H9 (cell line): ENCODE data around the gene CARS1. TPM values are rescaled to one million over a fixed set of nuclear protein-coding genes. Genes with fewer than 3 reads are reported as not detected.

Source experiments
- DNase-seq: peaks from one replicate; pipeline ENCODE4 v3.0.0-alpha.2; 2017
- H2AFZ ChIP-seq: one replicate; pipeline ENCODE4 v1.6.1; 2013; ENCODE audit warnings: mild to moderate bottlenecking, low read length, control low read depth, moderate library complexity
- H2AK5ac ChIP-seq: 2 replicates; pipeline ENCODE4 v1.6.1; 2013; ENCODE audit warnings: low read length, control low read depth, mixed read lengths; ENCODE audit not compliant: insufficient read length
- H2BK120ac ChIP-seq: one replicate; pipeline ENCODE4 v1.6.1; 2013; ENCODE audit warnings: low read depth, mild to moderate bottlenecking, low read length, control low read depth, inconsistent platforms; ENCODE audit not compliant: poor library complexity, severe bottlenecking
- H2BK12ac ChIP-seq: 2 replicates; pipeline ENCODE4 v1.6.1; 2013; ENCODE audit warnings: low read length, control low read depth, mixed read lengths, low read depth; ENCODE audit not compliant: insufficient read length
- H2BK15ac ChIP-seq: 2 replicates; pipeline ENCODE4 v1.6.1; 2013; ENCODE audit warnings: low read depth, low read length, control low read depth
- H2BK20ac ChIP-seq: one replicate; pipeline ENCODE4 v1.6.1; 2013; ENCODE audit warnings: low read depth, mild to moderate bottlenecking, low read length, control low read depth, inconsistent platforms; ENCODE audit not compliant: poor library complexity, severe bottlenecking
- H2BK5ac ChIP-seq: 2 replicates; pipeline ENCODE4 v1.6.1; 2013; ENCODE audit warnings: low read length, control low read depth, mixed read lengths; ENCODE audit not compliant: insufficient read length
- H3K14ac ChIP-seq: 2 replicates; pipeline ENCODE4 v1.6.1; 2013; ENCODE audit warnings: low read length, control low read depth; ENCODE audit not compliant: insufficient read depth
- H3K18ac ChIP-seq: 2 replicates; pipeline ENCODE4 v1.6.1; 2013; ENCODE audit warnings: low read depth, mild to moderate bottlenecking, mixed read lengths, low read length, control low read depth; ENCODE audit not compliant: insufficient read length
- H3K23ac ChIP-seq: 2 replicates; pipeline ENCODE4 v1.6.1; 2013; ENCODE audit warnings: low read length, control low read depth, mixed read lengths, low read depth; ENCODE audit not compliant: insufficient read length
- H3K23me2 ChIP-seq: 2 replicates; pipeline ENCODE4 v1.6.1; 2013; ENCODE audit warnings: low read depth, mild to moderate bottlenecking, mixed read lengths, low read length, control low read depth; ENCODE audit not compliant: insufficient read length, poor library complexity, severe bottlenecking
- H3K27ac ChIP-seq: 2 replicates; pipeline ENCODE4 v1.5.1; 2013; ENCODE audit warnings: low read length, control low read depth, mixed read lengths, low read depth; ENCODE audit not compliant: insufficient read length
- H3K27me3 ChIP-seq: 2 replicates; pipeline ENCODE4 v1.6.1; 2013; ENCODE audit warnings: low read length, control low read depth, inconsistent platforms; ENCODE audit not compliant: insufficient read depth
- H3K4ac ChIP-seq: 2 replicates; pipeline ENCODE4 v1.6.1; 2013; ENCODE audit warnings: low read depth, mild to moderate bottlenecking, control low read depth, inconsistent platforms, low read length, moderate library complexity
- H3K4me1 ChIP-seq: 2 replicates; pipeline ENCODE4 v1.6.1; 2013; ENCODE audit warnings: low read length, control low read depth, inconsistent platforms; ENCODE audit not compliant: insufficient read depth
- H3K4me2 ChIP-seq: 2 replicates; pipeline ENCODE4 v1.6.1; 2013; ENCODE audit warnings: low read length, control low read depth, mixed read lengths; ENCODE audit not compliant: insufficient read length, insufficient read depth
- H3K56ac ChIP-seq: 2 replicates; pipeline ENCODE4 v1.6.1; 2013; ENCODE audit warnings: low read depth, mild to moderate bottlenecking, mixed read lengths, low read length, control low read depth; ENCODE audit not compliant: insufficient read length
- H3K79me1 ChIP-seq: 2 replicates; pipeline ENCODE4 v1.6.1; 2013; ENCODE audit warnings: low read depth, mild to moderate bottlenecking, moderate library complexity, low read length, control low read depth, inconsistent platforms; ENCODE audit not compliant: insufficient read depth, poor library complexity, severe bottlenecking
- H3K79me2 ChIP-seq: 2 replicates; pipeline ENCODE4 v1.6.1; 2013; ENCODE audit warnings: low read length, control low read depth, inconsistent platforms; ENCODE audit not compliant: insufficient read depth
- H3K9ac ChIP-seq: 2 replicates; pipeline ENCODE4 v1.6.1; 2013; ENCODE audit warnings: low read length, control low read depth, mixed read lengths; ENCODE audit not compliant: insufficient read length; ENCODE audit errors: extremely low read depth
- H3K9me3 ChIP-seq: one replicate; pipeline ENCODE4 v1.6.1; 2013; ENCODE audit warnings: low read depth, low read length, inconsistent platforms; ENCODE audit not compliant: control insufficient read depth
- H3T11ph ChIP-seq: one replicate; pipeline ENCODE4 v1.6.1; 2013; ENCODE audit warnings: mild to moderate bottlenecking, low read length, control low read depth, inconsistent platforms
- H4K20me1 ChIP-seq: one replicate; pipeline ENCODE4 v1.6.1; 2013; ENCODE audit not compliant: control insufficient read depth, insufficient read length, insufficient read depth
- H4K5ac ChIP-seq: 2 replicates; pipeline ENCODE4 v1.6.1; 2013; ENCODE audit warnings: low read depth, mild to moderate bottlenecking, mixed read lengths, low read length, control low read depth; ENCODE audit not compliant: insufficient read length
- H4K8ac ChIP-seq: replicated peaks from 2 replicates; pipeline ENCODE4 v1.6.1; 2013; ENCODE audit warnings: low read length, control low read depth, mixed read lengths, low read depth; ENCODE audit not compliant: insufficient read length
- H4K91ac ChIP-seq: 2 replicates; pipeline ENCODE4 v1.6.1; 2013; ENCODE audit warnings: low read depth, mild to moderate bottlenecking, moderate library complexity, mixed read lengths, low read length, control low read depth; ENCODE audit not compliant: insufficient read length
- H3K27ac Mint-ChIP-seq, 3 experiments: 2 replicates in 2 of 3; 3 replicates in 1 of 3; pipeline ENCODE4 v1.8.0; 2020 to 2021; ENCODE audit warnings: mixed read lengths in 3 of 3, mild to moderate bottlenecking in 1 of 3, moderate library complexity in 1 of 3
- H3K27me3 Mint-ChIP-seq: 2 replicates; pipeline ENCODE4 v1.8.0; 2021; ENCODE audit warnings: low read depth, mild to moderate bottlenecking, moderate library complexity, mixed read lengths
- H3K36me3 Mint-ChIP-seq, 3 experiments: 2 replicates in 2 of 3; 3 replicates in 1 of 3; pipeline ENCODE4 v1.8.0; 2020 to 2021; ENCODE audit warnings: low read depth in 3 of 3, mixed read lengths in 3 of 3; ENCODE audit not compliant: insufficient read depth in 1 of 3
- H3K4me1 Mint-ChIP-seq, 2 experiments: 2 replicates each; pipeline ENCODE4 v1.8.0; 2020; ENCODE audit warnings: mixed read lengths in 2 of 2
- H3K4me3 Mint-ChIP-seq, 2 experiments: 2 replicates in 1 of 2; 3 replicates in 1 of 2; pipeline ENCODE4 v1.8.0; 2020 to 2021; ENCODE audit warnings: mild to moderate bottlenecking in 2 of 2, mixed read lengths in 2 of 2, moderate library complexity in 1 of 2
- H3K9me3 Mint-ChIP-seq, 2 experiments: 2 replicates in 1 of 2; 3 replicates in 1 of 2; pipeline ENCODE4 v1.8.0; 2020; ENCODE audit warnings: mild to moderate bottlenecking in 2 of 2, mixed read lengths in 2 of 2, moderate library complexity in 1 of 2
- WGBS: extraction: QIAGEN DNeasy Blood & Tissue Kit; methylation state at CpG from one replicate; pipeline ENCODE4 v1.1.7; 2013; ENCODE audit warnings: missing lambda C conversion rate, low lambda C conversion rate, mixed read lengths; ENCODE audit not compliant: insufficient read length; ENCODE audit errors: extremely low coverage; 5-methylcytosine and 5-hydroxymethylcytosine counted together
- total RNA-seq: library from RNA; stranded (reverse); gene quantifications from 2 replicates; pipeline ENCODE4 v1.2.1, GENCODE V29; 2021
- TF ChIP-seq, protein P1 (sequence below): fragments of 200-600 bp; sonication (generic); conservative IDR thresholded peaks from 3 replicates; pipeline ENCODE4 v1.8.0; 2021; ENCODE audit warnings: antibody characterized with exemption, mild to moderate bottlenecking

Gene CARS1
- total RNA-seq, 1 experiment from 2014 or later: 92.3 TPM

DNA sequence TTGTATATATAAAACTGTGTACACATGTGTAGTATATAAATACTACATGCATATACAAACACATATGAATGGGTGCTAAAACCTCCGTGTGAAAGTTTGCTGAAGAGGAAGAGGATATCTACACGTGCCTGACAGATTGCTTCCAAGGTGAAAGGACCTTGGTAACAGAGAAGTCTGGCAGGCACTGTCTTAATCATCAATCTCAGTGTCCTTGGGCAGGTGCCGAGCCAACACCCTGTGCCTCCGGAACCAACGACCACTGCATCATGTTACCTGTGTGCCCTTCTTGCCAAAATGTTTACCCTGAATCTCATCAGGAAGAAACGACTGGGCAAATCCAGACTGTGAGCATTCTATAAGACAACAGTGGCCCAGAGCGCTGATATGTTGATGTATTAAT is 80.1 kb downstream of the CARS1 start:
- no peaks in the 10 kb centered on the region for H3K4me1 ChIP-seq
- H3K27me3 ChIP-seq: no peaks in the 10 kb centered on the region
- H3K36me3 Mint-ChIP-seq: peaks cover 36 to 74% (median 63%) of the 10 kb centered on the region in 3 experiments
- no peak overlapping the region for H2AK5ac ChIP-seq
- H2BK120ac ChIP-seq: no peak overlapping the region
- no peak overlapping the region for H2AFZ ChIP-seq
- H3K4me2 ChIP-seq: no peak overlapping the region
- no peak overlapping the region for H3K56ac ChIP-seq
- no peak overlapping the region for H2BK20ac ChIP-seq
- no peak overlapping the region for H3K14ac ChIP-seq
- peaks cover 27% of the 10 kb centered on the region; the same call in 1 of the 2 replicates for H3K79me2 ChIP-seq
- no peak overlapping the region for H3K4me3 Mint-ChIP-seq
- no peak for DNase-seq
- H2BK12ac ChIP-seq: no peak overlapping the region
- no peak overlapping the region for H4K91ac ChIP-seq
- H4K8ac ChIP-seq: no peak overlapping the region
- no peak overlapping the region for H3K18ac ChIP-seq
- no peaks in the 10 kb centered on the region for H3K27me3 Mint-ChIP-seq
- H3K27ac Mint-ChIP-seq: no peak overlapping the region
- no peak overlapping the region for H3K27ac ChIP-seq
- peaks cover 2 to 3% of the 10 kb centered on the region in 2 experiments; a peak in 2 of 4 replicates for H3K4me1 Mint-ChIP-seq
- H3K9ac ChIP-seq: no peak overlapping the region
- no peaks in the 10 kb centered on the region for H4K20me1 ChIP-seq
- peaks cover 16% of the 10 kb centered on the region for H3K79me1 ChIP-seq
- H3K23me2 ChIP-seq: no peaks in the 10 kb centered on the region
- no peak overlapping the region for H4K5ac ChIP-seq
- H3K4ac ChIP-seq: no peak overlapping the region
- TF ChIP-seq, protein P1, sequence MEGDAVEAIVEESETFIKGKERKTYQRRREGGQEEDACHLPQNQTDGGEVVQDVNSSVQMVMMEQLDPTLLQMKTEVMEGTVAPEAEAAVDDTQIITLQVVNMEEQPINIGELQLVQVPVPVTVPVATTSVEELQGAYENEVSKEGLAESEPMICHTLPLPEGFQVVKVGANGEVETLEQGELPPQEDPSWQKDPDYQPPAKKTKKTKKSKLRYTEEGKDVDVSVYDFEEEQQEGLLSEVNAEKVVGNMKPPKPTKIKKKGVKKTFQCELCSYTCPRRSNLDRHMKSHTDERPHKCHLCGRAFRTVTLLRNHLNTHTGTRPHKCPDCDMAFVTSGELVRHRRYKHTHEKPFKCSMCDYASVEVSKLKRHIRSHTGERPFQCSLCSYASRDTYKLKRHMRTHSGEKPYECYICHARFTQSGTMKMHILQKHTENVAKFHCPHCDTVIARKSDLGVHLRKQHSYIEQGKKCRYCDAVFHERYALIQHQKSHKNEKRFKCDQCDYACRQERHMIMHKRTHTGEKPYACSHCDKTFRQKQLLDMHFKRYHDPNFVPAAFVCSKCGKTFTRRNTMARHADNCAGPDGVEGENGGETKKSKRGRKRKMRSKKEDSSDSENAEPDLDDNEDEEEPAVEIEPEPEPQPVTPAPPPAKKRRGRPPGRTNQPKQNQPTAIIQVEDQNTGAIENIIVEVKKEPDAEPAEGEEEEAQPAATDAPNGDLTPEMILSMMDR: no peak
- no peak overlapping the region for H3T11ph ChIP-seq
- H3K9me3 Mint-ChIP-seq: no peaks in the 10 kb centered on the region
- H2BK5ac ChIP-seq: no peak overlapping the region
- no peak overlapping the region for H3K23ac ChIP-seq
- no CpG with 5 or more reads among the region's 7 CpGs for WGBS
- no peaks in the 10 kb centered on the region for H3K9me3 ChIP-seq
- H2BK15ac ChIP-seq: no peak overlapping the region
